IMR-90 (cell line): ENCODE measurements around the gene PTPRN2. TPM values are rescaled to one million over a fixed set of nuclear protein-coding genes. Genes with fewer than 3 reads are reported as not detected.
"Not testable (repeated sequence)": the region's sequence is repeated elsewhere in the genome, so short reads cannot be mapped to it uniquely, and the experiment has no call there.

ENCODE experiments used
- ATAC-seq: fragments of 200-7000 bp; cut with Tn5 transposase; 2 replicates; pipeline ENCODE4 v1.9.1; 2020; ENCODE audit warnings: low read depth, mild to moderate bottlenecking, moderate library complexity
- BruUV-seq: library from RNA; stranded (reverse); fragments of 400-500 nt; replicated peaks from 2 replicates; lab custom pipeline; 2021; lab: Mats Ljungman, UMichigan
- CTCF ChIA-PET: fragments of 300-600 bp; formaldehyde crosslinking; extraction: SDS; loops from one replicate; lab custom pipeline; 2021; ENCODE audit warnings: antibody characterized with exemption; lab: Yijun Ruan, JAX
- POLR2A ChIA-PET: fragments of 300-600 bp; sonication (Branson Sonifier 250); formaldehyde crosslinking; loops from one replicate; lab custom pipeline; 2022; ENCODE audit warnings: antibody characterized with exemption; ENCODE audit not compliant: unreplicated experiment; lab: Charles Lee
- DNase-seq: peaks from one replicate; pipeline ENCODE4 v3.0.0; 2013
- H2AFZ ChIP-seq: replicated peaks from 2 replicates; pipeline ENCODE3; 2013; ENCODE audit warnings: low read length, mild to moderate bottlenecking; ENCODE audit not compliant: poor library complexity
- H2AK5ac ChIP-seq: 2 replicates; pipeline ENCODE4 v1.6.1; 2013; ENCODE audit warnings: low read depth, low read length, inconsistent platforms
- H2AK9ac ChIP-seq: replicated peaks from 2 replicates; pipeline ENCODE3; 2013; ENCODE audit warnings: mild to moderate bottlenecking, low read depth, low read length, moderate library complexity; ENCODE audit not compliant: poor library complexity
- H2BK120ac ChIP-seq: 2 replicates; pipeline ENCODE4 v1.6.1; 2013; ENCODE audit warnings: low read depth, low read length, inconsistent platforms
- H2BK15ac ChIP-seq: 3 replicates; pipeline ENCODE4 v1.6.1; 2013; ENCODE audit warnings: low read depth, low read length, inconsistent platforms
- H2BK20ac ChIP-seq: 2 replicates; pipeline ENCODE4 v1.6.1; 2013; ENCODE audit warnings: low read depth, mild to moderate bottlenecking, inconsistent platforms, low read length, moderate library complexity
- H2BK5ac ChIP-seq: 2 replicates; pipeline ENCODE4 v1.6.1; 2013; ENCODE audit warnings: mild to moderate bottlenecking, low read depth, low read length, inconsistent platforms; ENCODE audit not compliant: poor library complexity, severe bottlenecking
- H3K14ac ChIP-seq: replicated peaks from 2 replicates; pipeline ENCODE4 v1.6.1; 2013; ENCODE audit warnings: low read depth, low read length, inconsistent platforms
- H3K18ac ChIP-seq: 2 replicates; pipeline ENCODE4 v1.6.1; 2013; ENCODE audit warnings: low read depth, low read length, control low read depth
- H3K23ac ChIP-seq: 2 replicates; pipeline ENCODE4 v1.6.1; 2013; ENCODE audit warnings: low read depth, low read length, inconsistent platforms
- H3K27ac ChIP-seq: 2 replicates; pipeline ENCODE4 v1.5.1; 2013; ENCODE audit warnings: mild to moderate bottlenecking, control low read depth, low read length; ENCODE audit not compliant: insufficient read depth
- H3K27me3 ChIP-seq: 2 replicates; pipeline ENCODE4 v1.6.1; 2013; ENCODE audit warnings: low read length; ENCODE audit not compliant: control insufficient read depth, insufficient read depth
- H3K36me3 ChIP-seq: 2 replicates; pipeline ENCODE4 v1.6.1; 2013; ENCODE audit warnings: low read length, mixed read lengths; ENCODE audit not compliant: control insufficient read depth, insufficient read depth
- H3K4ac ChIP-seq: 2 replicates; pipeline ENCODE4 v1.6.1; 2013; ENCODE audit warnings: low read depth, low read length, inconsistent platforms
- H3K4me1 ChIP-seq: 2 replicates; pipeline ENCODE4 v1.6.1; 2013; ENCODE audit warnings: low read length, mixed read lengths; ENCODE audit not compliant: control insufficient read depth, insufficient read depth
- H3K4me2 ChIP-seq: 2 replicates; pipeline ENCODE4 v1.6.1; 2013; ENCODE audit warnings: low read depth, mild to moderate bottlenecking, control low read depth, low read length, moderate library complexity
- H3K4me3 ChIP-seq: 2 replicates; pipeline ENCODE4 v1.5.1; 2013; ENCODE audit warnings: low read depth, mild to moderate bottlenecking, control low read depth, low read length, moderate library complexity; ENCODE audit not compliant: insufficient read depth
- H3K56ac ChIP-seq: 2 replicates; pipeline ENCODE4 v1.6.1; 2013; ENCODE audit warnings: low read length, inconsistent platforms; ENCODE audit not compliant: insufficient read depth; ENCODE audit errors: extremely low read depth
- H3K79me1 ChIP-seq, 2 experiments: 2 replicates each; pipeline ENCODE4 v1.6.1; 2013; ENCODE audit warnings: low read length in 2 of 2, inconsistent platforms in 1 of 2, low read depth in 1 of 2
- H3K9ac ChIP-seq: 2 replicates; pipeline ENCODE4 v1.6.1; 2013; ENCODE audit warnings: low read depth, low read length, control low read depth
- H3K9me1 ChIP-seq: 2 replicates; pipeline ENCODE4 v1.6.1; 2013; ENCODE audit warnings: low read length, inconsistent platforms; ENCODE audit not compliant: insufficient read depth
- H3K9me3 ChIP-seq: 2 replicates; pipeline ENCODE4 v1.6.1; 2013; ENCODE audit warnings: low read length; ENCODE audit not compliant: control insufficient read depth, insufficient read depth
- H4K20me1 ChIP-seq: 2 replicates; pipeline ENCODE4 v1.6.1; 2013; ENCODE audit warnings: low read length, inconsistent platforms; ENCODE audit not compliant: insufficient read depth
- H4K5ac ChIP-seq: 2 replicates; pipeline ENCODE4 v1.6.1; 2013; ENCODE audit warnings: mild to moderate bottlenecking, low read depth, low read length, control low read depth
- H4K8ac ChIP-seq, 2 experiments: 2 replicates each; pipeline ENCODE4 v1.6.1; 2013; ENCODE audit warnings: low read depth in 2 of 2, low read length in 2 of 2, control low read depth in 1 of 2, inconsistent platforms in 1 of 2
- H4K91ac ChIP-seq: 2 replicates; pipeline ENCODE4 v1.6.1; 2013; ENCODE audit warnings: low read depth, low read length, inconsistent platforms; ENCODE audit not compliant: insufficient read depth
- WGBS, 2 experiments: methylation state at CpG; one replicate each; pipeline versions ENCODE4 v1.1.5 to v1.1.7; 2013; ENCODE audit warnings: missing lambda C conversion rate in 2 of 2; ENCODE audit not compliant: insufficient read length in 1 of 2; ENCODE audit errors: extremely low coverage in 2 of 2; 5-methylcytosine and 5-hydroxymethylcytosine counted together
- dilution Hi-C: fragments of 300-500 bp; cut with HindIII; formaldehyde crosslinking; loops from one replicate; pipeline ENCODE4 v1.14.3; 2018; ENCODE audit warnings: low sequenced_read_pairs; ENCODE audit not compliant: unreplicated experiment
- in situ Hi-C: fragments of 300-500 bp; cut with MboI; formaldehyde crosslinking; loops from 3 replicates; pipeline ENCODE4 v1.14.3; 2019; ENCODE audit warnings: low sequenced_read_pairs, inconsistent platforms, mixed read lengths
- intact Hi-C: fragments of 100-400 bp; cut with micrococcal nuclease; formaldehyde crosslinking; loops from 2 replicates; pipeline ENCODE4 v1.10.0; 2022
- polyA plus RNA-seq, 3 experiments: library from polyadenylated mRNA; depleted of rRNA; stranded (reverse); fragments of >200 nt; gene quantifications; 2 replicates each; pipeline ENCODE4 v1.2.3, GENCODE V29; 2012; ENCODE audit warnings: low replicate concordance in 1 of 3
- total RNA-seq: library from RNA; depleted of rRNA; stranded (reverse); fragments of >200 nt; gene quantifications from 2 replicates; pipeline ENCODE4 v1.2.3, GENCODE V29; 2012

The PTPRN2 gene
- total and polyA plus RNA-seq, 2 of the 4 experiments (the other 2 are of a cell fraction) = 0.03 TPM; not detected in 1

DNA sequence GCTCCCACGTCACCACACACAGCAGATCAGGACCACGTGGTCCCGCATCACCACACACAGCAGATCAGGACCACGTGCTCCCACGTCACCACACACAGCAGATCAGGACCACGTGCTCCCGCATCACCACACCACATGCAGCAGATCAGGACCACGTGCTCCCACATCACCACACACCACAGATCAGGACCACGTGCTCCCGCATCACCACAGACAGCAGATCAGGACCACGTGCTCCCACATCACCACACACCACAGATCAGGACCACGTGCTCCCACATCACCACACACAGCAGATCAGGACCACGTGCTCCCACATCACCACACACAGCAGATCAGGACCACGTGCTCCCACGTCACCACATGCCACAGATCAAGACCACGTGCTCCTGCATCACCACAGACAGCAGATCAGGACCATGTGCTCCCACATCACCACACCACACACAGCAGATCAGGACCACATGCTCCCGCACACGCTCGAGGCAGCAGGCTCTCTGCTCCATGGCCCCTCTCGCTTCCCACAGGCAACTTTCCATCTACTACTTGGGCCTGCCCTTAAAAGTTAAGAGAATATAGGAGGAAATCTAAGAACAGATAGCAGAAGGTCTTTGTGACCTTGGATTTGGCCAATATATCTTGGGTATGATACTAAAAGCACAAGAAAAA is 1024.0 kb downstream of the PTPRN2 start:
- H3K27me3 ChIP-seq, CTCF ChIA-PET, H3K27ac ChIP-seq: not testable (repeated sequence)

DNA sequence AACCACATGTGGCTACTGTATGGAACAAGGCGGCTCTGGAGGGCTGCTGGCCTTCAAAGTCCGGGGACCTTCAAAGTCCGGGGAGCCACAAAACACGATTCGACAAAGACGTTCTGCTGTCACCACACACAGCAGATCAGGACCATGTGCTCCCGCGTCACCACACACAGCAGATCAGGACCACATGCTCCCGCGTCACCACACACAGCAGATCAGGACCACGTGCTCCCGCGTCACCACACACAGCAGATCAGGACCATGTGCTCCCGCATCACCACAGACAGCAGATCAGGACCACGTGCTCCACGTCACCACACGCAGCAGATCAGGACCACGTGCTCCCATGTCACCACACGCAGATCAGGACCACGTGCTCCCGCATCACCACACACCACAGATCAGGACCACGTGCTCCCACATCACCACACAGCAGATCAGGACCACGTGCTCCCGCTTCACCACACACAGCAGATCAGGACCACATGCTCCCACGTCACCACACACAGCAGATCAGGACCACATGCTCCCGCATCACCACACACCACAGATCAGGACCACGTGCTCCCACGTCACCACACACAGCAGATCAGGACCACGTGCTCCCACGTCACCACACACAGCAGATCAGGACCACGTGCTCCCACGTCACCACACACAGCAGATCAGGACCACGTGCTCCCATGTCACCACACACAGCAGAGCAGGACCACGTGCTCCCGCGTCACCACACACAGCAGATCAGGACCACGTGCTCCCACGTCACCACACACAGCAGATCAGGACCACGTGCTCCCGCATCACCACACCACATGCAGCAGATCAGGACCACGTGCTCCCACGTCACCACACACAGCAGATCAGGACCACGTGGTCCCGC is 1024.9 kb downstream of the PTPRN2 start:
- H3K23ac ChIP-seq, H2BK5ac ChIP-seq, H4K91ac ChIP-seq, H3K18ac ChIP-seq, H2BK20ac ChIP-seq, H3K36me3 ChIP-seq, in situ Hi-C loops, H2AK5ac ChIP-seq, H3K56ac ChIP-seq, dilution Hi-C loops, H2AFZ ChIP-seq, H3K27ac ChIP-seq, H3K4me1 ChIP-seq, H4K20me1 ChIP-seq, BruUV-seq, DNase-seq, H3K4me3 ChIP-seq, ATAC-seq, H3K14ac ChIP-seq, H3K4me2 ChIP-seq, H4K8ac ChIP-seq, H3K27me3 ChIP-seq, H3K4ac ChIP-seq, H4K5ac ChIP-seq, H3K79me1 ChIP-seq, H3K9me1 ChIP-seq, H2BK15ac ChIP-seq, intact Hi-C loops, POLR2A ChIA-PET, H3K9ac ChIP-seq, H2BK120ac ChIP-seq, CTCF ChIA-PET, H2AK9ac ChIP-seq: not testable (repeated sequence)
- peaks cover 55% of the 10 kb centered on the region for H3K9me3 ChIP-seq
- WGBS, 2 experiments = 97% methylated on average over 12 of the region's 44 CpGs; no CpG with 5 or more reads in 1 of the 2 experiments

More for the DNA sequence above, 1024.0 kb downstream of the PTPRN2 start:
- H4K5ac ChIP-seq, dilution Hi-C loops, ATAC-seq, H3K4me1 ChIP-seq, H3K9me1 ChIP-seq, H4K20me1 ChIP-seq, H3K9ac ChIP-seq, H2AFZ ChIP-seq, in situ Hi-C loops, H2BK5ac ChIP-seq, BruUV-seq, H3K14ac ChIP-seq, H3K4me3 ChIP-seq, H2BK20ac ChIP-seq, H3K79me1 ChIP-seq, intact Hi-C loops, H3K36me3 ChIP-seq, H2AK9ac ChIP-seq, H3K18ac ChIP-seq, H3K4me2 ChIP-seq, H2AK5ac ChIP-seq, H3K4ac ChIP-seq, H2BK120ac ChIP-seq, H2BK15ac ChIP-seq, POLR2A ChIA-PET, H4K91ac ChIP-seq, H3K23ac ChIP-seq, DNase-seq, H3K56ac ChIP-seq, H4K8ac ChIP-seq: not testable (repeated sequence)
- 80% methylated on average over 2 of the region's 20 CpGs; no CpG with 5 or more reads in 1 of the 2 experiments for WGBS, 2 experiments
- peaks cover 54% of the 10 kb centered on the region for H3K9me3 ChIP-seq
